Nephron progenitor cell (in vitro differentiated cells): ENCODE measurements around the gene FAM168A.
A peak's percentile ranks its signal among the peaks of the same experiment; 100 is the strongest.

ENCODE experiments used
- DNase-seq: peaks from one replicate; pipeline ENCODE4 v3.0.0; 2021
- H3K27ac Mint-ChIP-seq: 2 replicates; pipeline ENCODE4 v1.8.0; 2021; ENCODE audit warnings: mild to moderate bottlenecking, moderate library complexity, mixed read lengths
- H3K27me3 Mint-ChIP-seq: 2 replicates; pipeline ENCODE4 v1.8.0; 2021; ENCODE audit warnings: mild to moderate bottlenecking, low read depth, mixed read lengths; ENCODE audit not compliant: poor library complexity
- H3K36me3 Mint-ChIP-seq: 2 replicates; pipeline ENCODE4 v1.8.0; 2021; ENCODE audit warnings: low read depth, mixed read lengths
- H3K4me1 Mint-ChIP-seq: 2 replicates; pipeline ENCODE4 v1.8.0; 2021; ENCODE audit warnings: mixed read lengths
- H3K4me3 Mint-ChIP-seq: 2 replicates; pipeline ENCODE4 v1.8.0; 2021; ENCODE audit warnings: mild to moderate bottlenecking, moderate library complexity, mixed read lengths
- H3K9me3 Mint-ChIP-seq: 2 replicates; pipeline ENCODE4 v1.8.0; 2021; ENCODE audit warnings: mild to moderate bottlenecking, moderate library complexity, mixed read lengths
- CTCF ChIP-seq: fragments of 200-600 bp; sonication (generic); IDR thresholded peaks from 2 replicates; pipeline ENCODE4 v1.5.0; 2021; ENCODE audit warnings: antibody characterized with exemption

The FAM168A gene

GRCh38 chr11:73467505-73467904, 130.4 kb downstream of the FAM168A start:
- Mint-ChIP-seq H3K4me1 (peaks cover 21% of the 10 kb centered on the region), H3K27me3 (no peaks in the 10 kb centered on the region), H3K9me3 (no peaks in the 10 kb centered on the region), H3K36me3 (peaks cover 21% of the 10 kb centered on the region), H3K27ac (no peak overlapping the region), H3K4me3 (no peak overlapping the region)
- TF ChIP-seq CTCF = no peak
- no peak for DNase-seq

GRCh38 chr11:73466643-73467042, 131.3 kb downstream of the FAM168A start:
- Mint-ChIP-seq H3K9me3 (no peaks in the 10 kb centered on the region), H3K4me3 (no peak overlapping the region), H3K36me3 (peaks cover 22% of the 10 kb centered on the region), H3K4me1 (peaks cover 21% of the 10 kb centered on the region), H3K27me3 (no peaks in the 10 kb centered on the region), H3K27ac (peak overlapping the region; percentile 46)
- TF ChIP-seq CTCF = no peak
- no peak for DNase-seq

GRCh38 chr11:73465871-73466270, 132.0 kb downstream of the FAM168A start:
- Mint-ChIP-seq H3K36me3 (peaks cover 21% of the 10 kb centered on the region), H3K27me3 (no peaks in the 10 kb centered on the region), H3K27ac (no peak overlapping the region), H3K4me3 (no peak overlapping the region), H3K4me1 (peaks cover 21% of the 10 kb centered on the region), H3K9me3 (no peaks in the 10 kb centered on the region)
- no peak for DNase-seq
- no peak for TF ChIP-seq CTCF

GRCh38 chr11:73465023-73465675, 132.8 kb downstream of the FAM168A start:
- Mint-ChIP-seq H3K9me3 (no peaks in the 10 kb centered on the region), H3K4me1 (peaks cover 16% of the 10 kb centered on the region), H3K36me3 (peaks cover 18% of the 10 kb centered on the region), H3K4me3 (no peak overlapping the region), H3K27me3 (no peaks in the 10 kb centered on the region), H3K27ac (no peak overlapping the region)
- no peak for TF ChIP-seq CTCF
- no peak for DNase-seq

GRCh38 chr11:73464347-73464746, 133.6 kb downstream of the FAM168A start:
- no peak for DNase-seq
- Mint-ChIP-seq H3K9me3 (no peaks in the 10 kb centered on the region), H3K36me3 (peaks cover 20% of the 10 kb centered on the region), H3K27me3 (no peaks in the 10 kb centered on the region), H3K4me1 (peaks cover 13% of the 10 kb centered on the region), H3K4me3 (no peak overlapping the region), H3K27ac (no peak overlapping the region)
- TF ChIP-seq CTCF = no peak

- Mint-ChIP-seq H3K27me3 (no peaks in the 10 kb centered on the region), H3K4me3 (no peak overlapping the region), H3K36me3 (peaks cover 20% of the 10 kb centered on the region), H3K27ac (no peak overlapping the region), H3K4me1 (peaks cover 4% of the 10 kb centered on the region), H3K9me3 (no peaks in the 10 kb centered on the region)
- no peak for DNase-seq
- TF ChIP-seq CTCF = no peak
These were observed 134.6 kb downstream of the FAM168A start for GRCh38 chr11:73463359-73463758.
